K562 (cell line): ENCODE data around the gene GMDS. TPM values are rescaled to one million over a fixed set of nuclear protein-coding genes. Genes with fewer than 3 reads are reported as not detected.

Experiments
- ATAC-seq: fragments of 200-7000 bp; cut with Tn5 transposase; 3 replicates; pipeline ENCODE4 v1.9.1; 2020; ENCODE audit warnings: moderate library complexity
- BruUV-seq: library from RNA; stranded (reverse); fragments of 400-500 nt; replicated peaks from 2 replicates; lab custom pipeline; 2021; lab: Mats Ljungman, UMichigan
- CTCF ChIA-PET: fragments of 300-600 bp; formaldehyde crosslinking; extraction: SDS; loops from one replicate; lab custom pipeline; 2021; ENCODE audit warnings: low intra/inter-chr PET ratio; lab: Yijun Ruan, JAX
- POLR2A ChIA-PET: fragments of 300-600, 350-650 bp; sonication (Branson Sonifier 250); formaldehyde crosslinking; extraction: SDS; loops from one replicate; lab custom pipeline; 2021; ENCODE audit warnings: antibody characterized with exemption, inconsistent platforms; lab: Yijun Ruan, JAX
- DNase-seq, 4 experiments: peaks; one replicate each; pipeline versions ENCODE4 v3.0.0 to v3.0.0-alpha.2; 2011 to 2018; ENCODE audit warnings: low spot score in 3 of 4, mixed read lengths in 3 of 4; ENCODE audit errors: extremely low read depth in 1 of 4
- FAIRE-seq: peaks from 2 replicates; lab custom pipeline; 2011; peaks lifted over from hg19 to GRCh38; lab: Jason Lieb, UNC
- H2AFZ ChIP-seq: 2 replicates; pipeline ENCODE4 v1.6.0; 2011; ENCODE audit warnings: low read depth, low read length, control low read depth, inconsistent platforms
- H3K27ac ChIP-seq: fragments of 200-600 bp; 3 replicates; pipeline ENCODE4 v1.8.0; 2011; ENCODE audit warnings: low read depth, mild to moderate bottlenecking, control low read depth, inconsistent platforms, low read length, moderate library complexity, mixed read lengths; ENCODE audit errors: extremely low read depth
- H3K27me3 ChIP-seq, 2 experiments: fragments of 300-600 bp in 1 of 2; 2 replicates in 1 of 2; 3 replicates in 1 of 2; pipeline versions ENCODE4 v1.6.0 to v1.8.0; 2011; ENCODE audit warnings: inconsistent platforms in 2 of 2, low read length in 2 of 2, mild to moderate bottlenecking in 1 of 2, mixed read lengths in 1 of 2, moderate library complexity in 1 of 2; ENCODE audit not compliant: control insufficient read depth in 2 of 2, insufficient read depth in 2 of 2
- H3K36me3 ChIP-seq: fragments of 300-600 bp; 3 replicates; pipeline ENCODE4 v1.8.0; 2011; ENCODE audit warnings: mild to moderate bottlenecking, low read length, inconsistent platforms; ENCODE audit not compliant: control insufficient read depth, insufficient read depth
- H3K4me1 ChIP-seq, 2 experiments: fragments of 200-600 bp in 1 of 2; replicated peaks in 1 of 2; 2 replicates in 1 of 2; 3 replicates in 1 of 2; pipeline versions ENCODE4 v1.5.1 to v1.8.0; 2011; ENCODE audit warnings: inconsistent platforms in 2 of 2, low read length in 2 of 2, mild to moderate bottlenecking in 1 of 2, mixed read lengths in 1 of 2, moderate library complexity in 1 of 2; ENCODE audit not compliant: control insufficient read depth in 2 of 2, insufficient read depth in 2 of 2
- H3K4me2 ChIP-seq: 2 replicates; pipeline ENCODE4 v1.6.1; 2011; ENCODE audit warnings: low read length, control low read depth, inconsistent platforms, mixed read lengths; ENCODE audit not compliant: insufficient read depth
- H3K4me3 ChIP-seq: fragments of 200-600 bp; sonication (generic), shearing (Covaris generic); 2 replicates; pipeline ENCODE4 v1.5.1; 2016; ENCODE audit warnings: control low read depth, inconsistent platforms
- H3K79me2 ChIP-seq: fragments of 200-600 bp; 3 replicates; pipeline ENCODE4 v1.8.0; 2011; ENCODE audit warnings: low read length, inconsistent platforms; ENCODE audit not compliant: control insufficient read depth, insufficient read depth
- H3K9ac ChIP-seq, 2 experiments: 2 replicates each; pipeline versions ENCODE4 v1.6.0 to v1.6.1; 2011; ENCODE audit warnings: low read depth in 2 of 2, low read length in 2 of 2, control low read depth in 1 of 2, inconsistent platforms in 1 of 2, mild to moderate bottlenecking in 1 of 2, mixed read lengths in 1 of 2; ENCODE audit not compliant: insufficient read depth in 1 of 2
- H3K9me1 ChIP-seq: one replicate; pipeline ENCODE4 v1.6.0; 2011; ENCODE audit warnings: inconsistent platforms, mild to moderate bottlenecking, low read length, moderate library complexity; ENCODE audit not compliant: control insufficient read depth, insufficient read depth
- H3K9me3 ChIP-seq: replicated peaks from 2 replicates; pipeline ENCODE4 v1.5.1; 2011; ENCODE audit warnings: low read depth, low read length, inconsistent platforms; ENCODE audit not compliant: control insufficient read depth, insufficient read depth
- H4K20me1 ChIP-seq: replicated peaks from 2 replicates; pipeline ENCODE4 v1.6.1; 2011; ENCODE audit warnings: low read length, inconsistent platforms, mixed read lengths; ENCODE audit not compliant: control insufficient read depth, insufficient read depth
- TFAP4 ChIP-seq: sonication (generic); formaldehyde crosslinking; IDR thresholded peaks from 2 replicates; pipeline ENCODE4 v1.8.0; 2022; ENCODE audit warnings: missing genetic modification reagents, mild to moderate bottlenecking, moderate library complexity, borderline replicate concordance
- WGBS: fragments of 100-300 bp; shearing (Covaris generic); methylation state at CpG from one replicate; pipeline ENCODE4 v1.1.6; 2016; ENCODE audit warnings: low coverage, mixed read lengths; ENCODE audit not compliant: insufficient coverage; ENCODE audit errors: missing lambda C conversion rate; 5-methylcytosine and 5-hydroxymethylcytosine counted together
- in situ Hi-C: fragments of 300-500 bp; cut with MboI; formaldehyde crosslinking; loops from 4 replicates; pipeline ENCODE4 v1.15.0; 2018; ENCODE audit warnings: inconsistent platforms, mixed read lengths
- intact Hi-C: fragments of 100-400 bp; cut with micrococcal nuclease; formaldehyde crosslinking; loops from 2 replicates; pipeline ENCODE4 v1.14.2; 2022
- polyA plus RNA-seq, 8 experiments: library from polyadenylated mRNA; depleted of rRNA in 4 of 8; stranded (reverse) in 5 of 8; unstranded in 3 of 8; fragments of >200 nt; fragmentation: Nextera tagmentation in 2 of 8; fragmentation: Illumina TruSeq in 1 of 8; extraction: Ambion mirVana in 2 of 8; extraction: Trizol in 1 of 8; gene quantifications; 2 replicates each; pipeline versions ENCODE4 v1.2.1 to v1.2.3, GENCODE V29; 2011 to 2014; ENCODE audit warnings: inconsistent platforms in 1 of 8, missing spikeins in 1 of 8
- total RNA-seq, 7 experiments: library from RNA; depleted of rRNA in 6 of 7; stranded (reverse); fragments of >200 nt in 6 of 7; fragmentation: Illumina TruSeq in 2 of 7; extraction: Trizol in 2 of 7; gene quantifications; 2 replicates each; pipeline versions ENCODE4 v1.2.1 to v1.2.3, GENCODE V29; 2011 to 2021; ENCODE audit warnings: low replicate concordance in 1 of 7
- TF ChIP-seq, protein P1 (sequence below): fragments of 250-450 bp; sonication (Bioruptor Pico); IDR thresholded peaks from 2 replicates; pipeline ENCODE4 v1.8.0; 2022; ENCODE audit warnings: moderate library complexity, mild to moderate bottlenecking, inconsistent platforms

The GMDS gene
- total and polyA plus RNA-seq, 9 of the 15 experiments (the other 6 are each of a cell fraction or from before 2014, with no cell fraction given), result 0.48 to 31.8 (median 13.4) TPM

DNA sequence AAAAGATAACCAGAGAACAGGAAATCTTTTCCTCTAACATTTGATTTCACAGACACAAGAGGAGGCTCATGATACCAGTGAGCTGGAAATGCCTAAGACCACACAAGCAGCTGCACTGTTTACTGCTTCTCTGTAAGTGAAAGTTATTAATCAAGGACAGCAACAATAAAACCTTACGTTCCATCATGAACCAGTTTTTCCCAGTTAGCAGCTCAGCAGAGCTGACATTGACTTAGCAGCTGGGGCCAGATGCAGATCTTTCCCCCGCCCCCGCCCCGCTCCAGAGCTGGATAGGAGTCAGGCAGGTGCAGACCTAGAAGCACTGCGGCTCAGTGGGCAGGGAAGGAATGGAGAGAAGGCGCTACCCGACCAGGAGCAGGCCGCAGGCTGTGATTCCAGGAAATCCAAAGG lies 275.2 kb downstream of the GMDS start:
- Histone ChIP-seq H3K27ac (no peak overlapping the region), H3K9ac (0 out of 4 replicates have a peak overlapping the region, but pooled peaks of 1 of the 2 experiments have one; percentile 36), H3K4me2 (no peak overlapping the region), H3K27me3 (peaks cover 4 to 18% of the 10 kb centered on the region in 2 experiments; a peak in 4 of 5 replicates), H3K9me3 (no peaks in the 10 kb centered on the region), H3K36me3 (no peaks in the 10 kb centered on the region), H2AFZ (no peak overlapping the region), H3K4me1 (no peaks in the 10 kb centered on the region), H4K20me1 (no peaks in the 10 kb centered on the region), H3K4me3 (no peak overlapping the region), H3K79me2 (no peaks in the 10 kb centered on the region), H3K9me1 (no peaks in the 10 kb centered on the region)
- ChIA-PET CTCF (interaction anchor here (0.7 kb wide), 1 partner anchor 188 kb away, joined by 3 read pairs; no protein-coding TSS in a partner anchor), POLR2A (no interaction called here)
- ATAC-seq, result no peak
- no TSS peak for BruUV-seq
- no peak for DNase-seq
- TF ChIP-seq TFAP4, result peak; percentile 14; the same call in 1 of the 2 replicates
- TF ChIP-seq, protein P1, sequence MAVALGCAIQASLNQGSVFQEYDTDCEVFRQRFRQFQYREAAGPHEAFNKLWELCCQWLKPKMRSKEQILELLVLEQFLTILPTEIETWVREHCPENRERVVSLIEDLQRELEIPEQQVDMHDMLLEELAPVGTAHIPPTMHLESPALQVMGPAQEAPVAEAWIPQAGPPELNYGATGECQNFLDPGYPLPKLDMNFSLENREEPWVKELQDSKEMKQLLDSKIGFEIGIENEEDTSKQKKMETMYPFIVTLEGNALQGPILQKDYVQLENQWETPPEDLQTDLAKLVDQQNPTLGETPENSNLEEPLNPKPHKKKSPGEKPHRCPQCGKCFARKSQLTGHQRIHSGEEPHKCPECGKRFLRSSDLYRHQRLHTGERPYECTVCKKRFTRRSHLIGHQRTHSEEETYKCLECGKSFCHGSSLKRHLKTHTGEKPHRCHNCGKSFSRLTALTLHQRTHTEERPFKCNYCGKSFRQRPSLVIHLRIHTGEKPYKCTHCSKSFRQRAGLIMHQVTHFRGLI (CRISPR knock-in tag), result no peak
- FAIRE-seq, result no peak
- in situ Hi-C loops, result no loop called here
- intact Hi-C loops, result no loop called here
- 7% methylated on average over 8 of the region's 8 CpGs for WGBS
